Astrocyte of the spinal cord (primary cell): ENCODE results near the gene NDUFS6.
A peak's percentile ranks its signal among the peaks of the same experiment; 100 is the strongest.
"Not testable (repeated sequence)": the region's sequence is repeated elsewhere in the genome, so short reads cannot be mapped to it uniquely, and the experiment has no call there.

Experiments
- DNase-seq: peaks from one replicate; pipeline ENCODE4 v3.0.0; 2011; ENCODE audit warnings: low read depth, low spot score
- H3K4me3 ChIP-seq: 2 replicates; pipeline ENCODE4 v1.5.1; 2011; ENCODE audit warnings: low read depth, mild to moderate bottlenecking, low read length, moderate library complexity
- CTCF ChIP-seq: IDR thresholded peaks from 2 replicates; pipeline ENCODE4 v1.5.1; 2012; ENCODE audit warnings: low read depth, mild to moderate bottlenecking, low read length, inconsistent platforms
- in situ Hi-C: cut with HindIII; loops from 2 replicates; pipeline ENCODE4 v1.10.0; 2017; ENCODE audit warnings: low sequenced_read_pairs

The NDUFS6 gene

GRCh38 chr5:1808439-1808838 lies 7.2 kb downstream of the NDUFS6 start:
- no peak for TF ChIP-seq CTCF
- H3K4me3 ChIP-seq = no peak overlapping the region
- in situ Hi-C loops = no loop called here
- DNase-seq = peak; percentile 78

- H3K4me3 ChIP-seq = no peak overlapping the region
- in situ Hi-C loops = no loop called here
- DNase-seq = no peak
- no peak for TF ChIP-seq CTCF
Measured at GRCh38 chr5:1809416-1810035, 8.3 kb downstream of the NDUFS6 start.

GRCh38 chr5:1810581-1811101 lies 9.4 kb downstream of the NDUFS6 start:
- in situ Hi-C loops = no loop called here
- no peak for TF ChIP-seq CTCF
- no peak for DNase-seq
- no peak overlapping the region for H3K4me3 ChIP-seq

GRCh38 chr5:1814183-1815020 lies 13.2 kb downstream of the NDUFS6 start:
- TF ChIP-seq CTCF = no peak
- no peak for DNase-seq
- in situ Hi-C loops = no loop called here
- no peak overlapping the region for H3K4me3 ChIP-seq

- no peak for DNase-seq
- no peak overlapping the region for H3K4me3 ChIP-seq
- in situ Hi-C loops = no loop called here
- no peak for TF ChIP-seq CTCF
Measured at GRCh38 chr5:1815071-1815786, 14.0 kb downstream of the NDUFS6 start.

GRCh38 chr5:1815881-1816292 lies 14.7 kb downstream of the NDUFS6 start:
- H3K4me3 ChIP-seq = no peak overlapping the region
- in situ Hi-C loops = no loop called here
- no peak for DNase-seq
- no peak for TF ChIP-seq CTCF

- H3K4me3 ChIP-seq, in situ Hi-C loops, DNase-seq: not testable (repeated sequence)
Measured at GRCh38 chr5:1816495-1817089, 15.4 kb downstream of the NDUFS6 start.
